ENCODE results near the gene ATP10B. TPM values are rescaled to one million over a fixed set of nuclear protein-coding genes. Genes with fewer than 3 reads are reported as not detected.

The ATP10B gene
- total RNA-seq, 6 experiments from 2014 or later: 0.06 to 1.4 (median 0.51) TPM; not detected in 3

DNA sequence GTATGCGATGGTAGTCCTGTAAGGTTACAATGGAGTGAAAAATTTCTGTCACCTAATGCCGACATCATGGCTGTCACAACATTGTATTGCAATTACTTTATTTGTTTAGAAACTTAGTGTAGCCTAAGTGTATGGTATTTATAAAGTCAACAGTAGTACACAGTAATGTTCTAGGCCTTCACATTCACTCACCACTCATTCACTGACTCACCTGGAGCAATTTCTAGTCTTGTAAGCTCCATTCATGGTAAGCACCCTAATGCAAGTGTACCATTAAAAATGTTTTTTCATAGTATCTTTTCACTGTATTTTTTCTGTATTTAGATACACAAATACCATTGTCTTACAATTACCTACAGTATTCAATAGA is 58.5 kb downstream of the ATP10B start:
- ATAC-seq (no peak), DNase-seq (no peak)
- Histone ChIP-seq H3K27me3 (no peaks in the 10 kb centered on the region), H3K4me3 (no peak overlapping the region), H3K27ac (no peak overlapping the region), H3K9me3 (no peaks in the 10 kb centered on the region), H3K36me3 (no peaks in the 10 kb centered on the region), H3K4me1 (no peaks in the 10 kb centered on the region)
- intact Hi-C loops (cut with DNase I): no loop called here
- WGBS (ENCODE audit: insufficient coverage, low coverage, low lambda C conversion rate, missing lambda C conversion rate): 87% methylated on average over 2 of the region's 2 CpGs
- TF ChIP-seq, protein P1, sequence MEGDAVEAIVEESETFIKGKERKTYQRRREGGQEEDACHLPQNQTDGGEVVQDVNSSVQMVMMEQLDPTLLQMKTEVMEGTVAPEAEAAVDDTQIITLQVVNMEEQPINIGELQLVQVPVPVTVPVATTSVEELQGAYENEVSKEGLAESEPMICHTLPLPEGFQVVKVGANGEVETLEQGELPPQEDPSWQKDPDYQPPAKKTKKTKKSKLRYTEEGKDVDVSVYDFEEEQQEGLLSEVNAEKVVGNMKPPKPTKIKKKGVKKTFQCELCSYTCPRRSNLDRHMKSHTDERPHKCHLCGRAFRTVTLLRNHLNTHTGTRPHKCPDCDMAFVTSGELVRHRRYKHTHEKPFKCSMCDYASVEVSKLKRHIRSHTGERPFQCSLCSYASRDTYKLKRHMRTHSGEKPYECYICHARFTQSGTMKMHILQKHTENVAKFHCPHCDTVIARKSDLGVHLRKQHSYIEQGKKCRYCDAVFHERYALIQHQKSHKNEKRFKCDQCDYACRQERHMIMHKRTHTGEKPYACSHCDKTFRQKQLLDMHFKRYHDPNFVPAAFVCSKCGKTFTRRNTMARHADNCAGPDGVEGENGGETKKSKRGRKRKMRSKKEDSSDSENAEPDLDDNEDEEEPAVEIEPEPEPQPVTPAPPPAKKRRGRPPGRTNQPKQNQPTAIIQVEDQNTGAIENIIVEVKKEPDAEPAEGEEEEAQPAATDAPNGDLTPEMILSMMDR (IDR thresholded peaks at IDR 0.05): no peak
- TF ChIP-seq POLR2A (IDR thresholded peaks at IDR 0.05): no peak

DNA sequence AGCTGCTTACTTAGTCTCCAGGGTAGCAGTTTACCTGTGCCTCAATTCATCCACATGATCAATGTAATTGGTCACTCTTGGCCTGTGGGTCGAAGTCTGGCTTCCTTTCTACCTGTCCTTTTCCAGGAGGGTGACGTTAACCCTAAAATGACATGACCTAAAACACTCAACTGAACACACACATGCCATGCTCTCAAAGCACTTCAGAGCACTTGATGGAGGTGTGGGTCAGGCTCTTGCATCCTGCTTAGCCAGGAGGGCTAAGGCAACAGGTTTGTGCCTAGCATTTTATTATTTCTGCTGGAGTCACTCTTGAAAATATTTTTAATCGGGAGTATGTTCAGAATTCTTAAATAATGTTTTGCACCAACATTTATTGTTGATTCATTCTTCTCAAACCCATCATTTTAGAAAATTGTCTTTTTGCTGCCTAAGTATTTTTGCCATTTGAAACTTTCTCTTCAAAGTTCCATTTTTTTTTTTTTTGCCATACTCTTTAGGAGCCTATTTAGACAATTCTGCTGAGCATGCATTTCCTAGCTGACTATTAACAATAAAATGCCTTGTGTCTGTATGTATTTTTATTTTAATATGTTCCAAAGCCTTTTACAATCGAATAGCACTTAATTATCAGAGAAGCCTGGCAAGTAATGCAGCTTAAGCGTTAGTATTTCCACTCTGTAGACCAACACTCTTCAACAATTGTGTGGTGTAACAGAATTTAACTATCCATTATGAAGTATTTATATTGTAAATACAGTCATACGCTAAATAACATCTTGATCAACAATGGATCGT is 59.1 kb downstream of the ATP10B start:
- H3K9me3 ChIP-seq: no peaks in the 10 kb centered on the region
- H3K27ac ChIP-seq: no peak overlapping the region
- H3K36me3 ChIP-seq: no peaks in the 10 kb centered on the region
- no peak for TF ChIP-seq POLR2A (IDR thresholded peaks at IDR 0.05)
- H3K27me3 ChIP-seq: no peaks in the 10 kb centered on the region
- no peak for DNase-seq
- H3K4me3 ChIP-seq: no peak overlapping the region
- 59% methylated on average over 6 of the region's 7 CpGs for WGBS (ENCODE audit: insufficient coverage, low coverage, low lambda C conversion rate, missing lambda C conversion rate)
- intact Hi-C loops (cut with DNase I): no loop called here
- ATAC-seq: no peak
- H3K4me1 ChIP-seq: no peaks in the 10 kb centered on the region

DNA sequence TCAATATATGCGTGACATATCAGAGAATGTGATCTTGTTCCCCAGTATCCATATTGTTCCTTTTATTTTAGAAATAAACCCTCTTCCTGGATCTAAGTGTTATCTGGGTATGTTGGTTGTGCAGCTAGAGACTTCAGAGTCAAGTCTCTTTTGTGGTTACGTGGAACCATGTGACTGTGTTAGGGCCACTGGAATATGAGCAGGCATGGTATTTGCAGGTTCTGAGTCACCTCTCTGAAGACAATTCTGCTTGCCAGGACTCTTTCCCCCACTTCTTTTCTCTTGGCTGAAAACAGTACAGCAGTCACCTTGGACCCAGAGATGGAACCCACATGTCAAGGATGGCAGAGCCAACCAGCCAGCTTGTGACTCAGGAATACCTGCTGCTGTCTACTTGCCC is 59.7 kb downstream of the ATP10B start:
- Histone ChIP-seq H3K27ac (no peak overlapping the region), H3K4me1 (no peaks in the 10 kb centered on the region), H3K36me3 (no peaks in the 10 kb centered on the region), H3K9me3 (no peaks in the 10 kb centered on the region), H3K4me3 (no peak overlapping the region), H3K27me3 (no peaks in the 10 kb centered on the region)
- WGBS (ENCODE audit: insufficient coverage, low coverage, low lambda C conversion rate, missing lambda C conversion rate): 58% methylated on average over 2 of the region's 2 CpGs
- intact Hi-C loops (cut with DNase I): no loop called here
- DNase-seq (no peak), ATAC-seq (no peak)
- TF ChIP-seq, protein P1 (IDR thresholded peaks at IDR 0.05): no peak
- TF ChIP-seq POLR2A (IDR thresholded peaks at IDR 0.05): no peak

DNA sequence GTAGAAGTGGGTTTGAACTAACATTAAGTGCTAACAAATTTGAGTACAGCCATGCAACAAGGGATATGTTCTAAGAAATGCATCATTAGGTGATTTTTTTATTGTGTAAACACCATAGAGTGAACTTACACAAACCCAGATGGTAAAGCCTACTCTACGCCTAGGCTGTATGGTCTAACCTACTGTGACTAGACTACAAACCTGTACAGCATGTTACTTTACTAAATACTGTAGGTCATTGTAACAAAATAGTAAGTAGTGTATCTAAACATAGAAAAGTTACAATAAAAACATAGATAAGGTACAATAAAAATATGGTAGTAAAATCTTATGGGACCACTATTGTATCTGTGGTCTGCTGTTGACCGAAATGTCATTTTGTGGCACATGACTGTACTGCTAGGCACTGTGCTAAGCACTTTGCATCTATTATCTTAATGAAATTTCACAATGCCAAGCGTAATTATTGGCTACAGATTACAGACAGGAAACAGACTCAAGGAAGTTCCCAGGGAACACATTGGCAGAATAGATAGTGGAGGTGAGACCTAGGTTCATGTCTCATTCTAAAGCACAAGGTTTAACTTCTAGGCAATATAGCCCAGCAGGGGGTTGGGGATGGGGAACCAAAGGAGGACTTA is 62.7 kb downstream of the ATP10B start:
- H3K36me3 ChIP-seq: no peaks in the 10 kb centered on the region
- TF ChIP-seq, protein P1 (IDR thresholded peaks at IDR 0.05): no peak
- no peak for TF ChIP-seq POLR2A (IDR thresholded peaks at IDR 0.05)
- DNase-seq: no peak
- no peaks in the 10 kb centered on the region for H3K27me3 ChIP-seq
- H3K4me1 ChIP-seq: no peaks in the 10 kb centered on the region
- H3K27ac ChIP-seq: no peak overlapping the region
- no peak for ATAC-seq
- no peaks in the 10 kb centered on the region for H3K9me3 ChIP-seq
- WGBS (ENCODE audit: insufficient coverage, low coverage, low lambda C conversion rate, missing lambda C conversion rate): 63% methylated on average over 3 of the region's 3 CpGs
- no peak overlapping the region for H3K4me3 ChIP-seq
- intact Hi-C loops (cut with DNase I): no loop called here

DNA sequence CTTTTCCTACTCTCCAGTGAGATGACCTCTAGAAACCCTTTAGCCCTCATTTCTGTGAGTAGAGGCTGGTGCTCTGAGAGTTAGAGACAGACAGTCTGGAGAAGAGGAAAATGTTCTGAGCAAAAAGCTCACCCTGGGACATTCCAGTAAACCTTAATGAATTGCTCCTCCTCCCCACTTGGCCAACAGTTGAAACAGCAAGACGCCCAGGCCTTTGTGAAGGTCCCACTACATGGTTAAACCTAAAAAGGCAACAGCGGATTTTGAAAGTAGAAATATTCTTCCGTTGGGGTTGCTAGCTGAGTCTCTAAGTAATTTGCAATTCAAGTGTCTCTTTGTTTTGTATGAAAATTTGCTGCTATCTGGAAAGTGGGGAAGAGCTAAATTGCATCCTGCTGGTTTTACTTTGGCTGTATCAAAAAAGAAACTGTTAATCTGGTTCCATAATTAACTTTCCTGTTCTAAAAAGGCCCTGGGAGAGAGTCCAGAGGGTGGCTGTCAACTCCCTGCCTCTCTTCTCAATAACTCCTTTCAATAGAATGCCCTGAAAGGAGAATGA is 63.8 kb downstream of the ATP10B start:
- Histone ChIP-seq H3K9me3 (no peaks in the 10 kb centered on the region), H3K27me3 (no peaks in the 10 kb centered on the region), H3K4me1 (no peaks in the 10 kb centered on the region), H3K4me3 (no peak overlapping the region), H3K27ac (no peak overlapping the region), H3K36me3 (no peaks in the 10 kb centered on the region)
- no peak for TF ChIP-seq POLR2A (IDR thresholded peaks at IDR 0.05)
- TF ChIP-seq, protein P1 (IDR thresholded peaks at IDR 0.05): no peak
- DNase-seq: no peak
- intact Hi-C loops (cut with DNase I): no loop called here
- ATAC-seq: no peak
- WGBS (ENCODE audit: insufficient coverage, low coverage, low lambda C conversion rate, missing lambda C conversion rate): 42% methylated on average over 3 of the region's 3 CpGs
